CD4-positive, alpha-beta T cell treated with Interleukin-6 at 100 ng/mL for 8 hours (primary cell): Measurements from ENCODE around the gene RABEP1.
A peak's percentile ranks its signal among the peaks of the same experiment; 100 is the strongest.
"Not testable (repeated sequence)": the region's sequence is repeated elsewhere in the genome, so short reads cannot be mapped to it uniquely, and the experiment has no call there.

Experiments used
- DNase-seq: peaks from one replicate; pipeline ENCODE4 v3.0.0-alpha.2; 2020; ENCODE audit warnings: mixed read lengths, low spot score

The RABEP1 gene, protein sequence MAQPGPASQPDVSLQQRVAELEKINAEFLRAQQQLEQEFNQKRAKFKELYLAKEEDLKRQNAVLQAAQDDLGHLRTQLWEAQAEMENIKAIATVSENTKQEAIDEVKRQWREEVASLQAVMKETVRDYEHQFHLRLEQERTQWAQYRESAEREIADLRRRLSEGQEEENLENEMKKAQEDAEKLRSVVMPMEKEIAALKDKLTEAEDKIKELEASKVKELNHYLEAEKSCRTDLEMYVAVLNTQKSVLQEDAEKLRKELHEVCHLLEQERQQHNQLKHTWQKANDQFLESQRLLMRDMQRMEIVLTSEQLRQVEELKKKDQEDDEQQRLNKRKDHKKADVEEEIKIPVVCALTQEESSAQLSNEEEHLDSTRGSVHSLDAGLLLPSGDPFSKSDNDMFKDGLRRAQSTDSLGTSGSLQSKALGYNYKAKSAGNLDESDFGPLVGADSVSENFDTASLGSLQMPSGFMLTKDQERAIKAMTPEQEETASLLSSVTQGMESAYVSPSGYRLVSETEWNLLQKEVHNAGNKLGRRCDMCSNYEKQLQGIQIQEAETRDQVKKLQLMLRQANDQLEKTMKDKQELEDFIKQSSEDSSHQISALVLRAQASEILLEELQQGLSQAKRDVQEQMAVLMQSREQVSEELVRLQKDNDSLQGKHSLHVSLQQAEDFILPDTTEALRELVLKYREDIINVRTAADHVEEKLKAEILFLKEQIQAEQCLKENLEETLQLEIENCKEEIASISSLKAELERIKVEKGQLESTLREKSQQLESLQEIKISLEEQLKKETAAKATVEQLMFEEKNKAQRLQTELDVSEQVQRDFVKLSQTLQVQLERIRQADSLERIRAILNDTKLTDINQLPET

DNA sequence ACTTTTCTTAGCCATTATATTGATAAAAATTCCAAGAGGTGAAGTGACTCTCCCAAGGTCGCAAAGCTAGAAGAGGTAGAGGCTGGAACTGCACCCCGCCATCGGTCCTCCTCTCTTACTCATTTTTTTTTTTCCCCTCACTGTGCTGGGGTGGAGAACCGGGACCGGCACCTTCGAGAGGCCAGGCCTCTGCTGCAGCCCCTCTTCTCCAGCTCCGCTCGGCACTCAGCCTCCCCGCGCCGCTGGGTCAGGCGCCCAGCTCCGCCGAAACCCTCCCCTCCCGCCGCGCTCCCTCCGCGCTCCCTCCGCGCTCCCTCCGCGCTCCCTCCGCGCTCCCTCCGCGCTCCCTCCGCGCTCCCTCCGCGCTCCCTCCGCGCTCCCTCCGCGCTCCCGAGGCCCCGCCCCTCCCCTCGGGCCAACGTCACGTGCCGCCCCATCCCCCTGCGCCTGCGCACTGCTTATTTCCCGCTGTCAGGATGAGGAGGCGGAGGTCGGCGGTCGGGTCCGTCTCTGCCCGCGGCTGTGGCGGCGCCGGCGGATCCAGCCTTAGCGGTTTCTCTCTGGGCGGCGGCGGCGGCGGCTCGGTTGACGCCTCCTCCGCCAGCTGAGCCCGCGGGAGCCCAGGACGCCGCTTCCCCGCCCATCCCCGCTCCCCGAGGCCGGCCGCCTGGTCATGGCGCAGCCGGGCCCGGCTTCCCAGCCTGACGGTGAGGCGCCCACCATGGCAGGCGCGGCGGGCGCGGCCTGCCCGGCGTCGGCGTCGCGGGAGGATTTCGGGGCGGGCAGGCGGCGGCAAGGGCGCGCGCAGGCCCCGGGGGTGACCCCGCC, at the start of gene RABEP1:
RABEP1 (plus strand) TSS at position 471 of the 828 bp plus-strand sequence; CDS start at position 674, 203 bp downstream.
- peak; percentile 93 for DNase-seq

DNA sequence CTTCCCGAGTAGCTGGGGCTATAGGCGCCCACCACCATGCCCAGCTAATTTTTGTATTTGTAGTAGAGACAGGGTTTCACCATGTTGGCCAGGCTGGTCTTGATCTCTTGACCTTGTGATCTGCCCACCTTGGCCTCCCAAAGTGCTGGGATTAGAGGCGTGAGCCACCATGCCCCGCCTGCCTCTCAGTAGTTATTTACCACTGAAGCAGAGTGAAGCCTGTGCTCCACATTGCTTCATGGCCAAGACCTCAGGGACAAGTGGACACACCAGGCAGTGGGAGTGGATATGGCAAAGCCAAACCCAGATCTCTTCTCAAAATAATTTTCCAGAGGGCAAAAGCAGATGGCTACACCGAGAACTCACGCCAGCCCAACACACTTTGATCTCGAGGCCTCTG, 48.6 kb upstream of the RABEP1 start:
- DNase-seq: not testable (repeated sequence)

DNA sequence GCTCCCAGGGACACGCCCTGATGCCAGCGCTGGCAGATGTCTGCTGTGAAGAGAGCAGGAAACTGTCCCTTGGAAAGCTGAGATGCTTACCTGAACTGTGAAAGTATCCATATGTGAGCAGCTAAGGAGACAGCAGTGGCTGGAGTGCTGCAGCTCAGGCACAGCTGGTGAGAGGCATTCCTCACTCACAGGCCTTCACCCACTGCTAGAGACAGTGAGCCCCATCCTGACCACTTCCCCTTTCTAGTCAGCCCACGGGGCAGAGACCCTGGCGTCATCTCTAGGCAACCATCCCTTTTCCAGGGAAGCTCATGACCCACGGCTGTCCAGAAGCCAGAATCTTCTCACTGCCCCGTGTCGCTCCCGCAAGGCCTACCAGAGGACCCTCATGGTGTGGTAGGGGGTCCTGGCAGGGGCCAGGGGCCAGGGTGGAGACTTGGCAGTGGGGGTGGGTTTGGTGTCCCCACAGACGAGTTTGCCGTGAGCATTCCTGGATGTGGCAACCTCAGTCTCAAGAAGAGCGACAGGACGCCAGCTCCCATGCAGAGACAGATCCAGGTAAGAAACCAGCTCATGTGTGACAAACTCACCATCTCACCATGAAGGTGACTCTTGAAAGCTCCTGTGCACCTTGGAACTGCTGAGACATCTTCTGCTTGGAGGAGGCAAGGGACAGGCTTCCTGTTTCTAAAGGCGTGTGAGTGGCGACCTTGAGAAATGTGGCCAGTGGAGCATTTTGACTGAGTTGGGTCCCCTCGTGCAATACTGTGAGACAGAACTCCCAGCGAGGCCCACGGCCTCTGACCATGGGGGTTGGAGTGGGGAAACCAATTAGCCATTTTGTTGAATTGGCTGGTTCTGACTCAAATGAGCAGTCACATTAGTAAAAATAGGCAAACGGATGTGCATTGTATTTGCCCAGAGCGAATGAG, 47.2 kb upstream of the RABEP1 start, which contains the start of gene SCIMP:
SCIMP (minus strand) TSS at position 216 of the 932 bp plus-strand sequence; CDS start at position 111, 105 bp downstream.
- DNase-seq: no peak

DNA sequence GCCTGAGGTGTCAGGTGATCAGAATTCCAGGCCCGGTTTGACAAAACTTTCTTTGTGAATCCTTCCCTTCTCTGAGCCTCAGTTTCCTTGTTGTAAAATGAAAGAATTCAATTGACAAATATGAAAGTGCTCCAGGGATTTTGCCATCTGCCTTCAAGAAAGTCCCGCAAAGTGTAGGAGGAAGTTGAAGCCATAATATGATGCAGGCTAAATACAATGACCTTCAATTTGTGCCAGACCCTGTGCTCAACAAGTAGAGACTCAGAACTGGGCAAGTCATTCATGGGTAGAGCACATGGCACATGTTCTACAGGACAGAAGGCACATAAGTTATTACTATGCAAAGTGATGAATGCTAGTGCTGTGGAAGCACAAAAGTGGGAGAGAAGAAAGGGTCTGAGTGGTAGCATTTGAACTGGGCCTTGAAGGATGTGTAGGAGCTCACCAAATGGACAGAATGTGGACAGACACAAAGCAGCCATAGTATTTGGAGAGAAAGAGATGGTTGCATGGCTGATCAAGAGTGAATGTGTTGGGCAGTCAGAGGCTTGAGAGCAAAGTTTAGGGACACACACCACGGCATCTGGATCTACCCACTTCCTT, 45.0 kb upstream of the RABEP1 start:
- no peak for DNase-seq

DNA sequence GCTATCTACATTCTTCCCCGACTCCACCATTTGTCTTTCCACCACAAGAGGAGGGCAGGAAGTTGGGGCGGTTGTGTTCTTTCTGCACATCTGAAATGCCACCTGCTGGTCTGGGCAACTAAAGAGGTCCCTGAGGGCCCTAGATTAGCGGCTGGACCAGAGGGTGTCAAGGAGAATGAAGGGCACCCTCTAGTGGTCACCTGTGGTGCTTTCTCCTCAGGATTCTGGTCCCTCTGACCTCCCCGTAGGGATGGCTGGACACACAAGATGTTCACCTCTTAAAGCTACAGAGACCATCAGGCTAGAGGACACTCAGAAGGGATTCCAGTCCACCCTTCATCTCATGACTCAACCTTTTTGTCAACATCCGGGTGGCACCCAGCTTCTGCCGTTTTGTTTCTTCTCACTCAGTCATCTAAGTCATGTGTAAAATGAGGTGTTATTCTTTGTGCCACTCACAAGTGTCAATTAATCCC, 44.5 kb upstream of the RABEP1 start:
- DNase-seq: peak; percentile 19

DNA sequence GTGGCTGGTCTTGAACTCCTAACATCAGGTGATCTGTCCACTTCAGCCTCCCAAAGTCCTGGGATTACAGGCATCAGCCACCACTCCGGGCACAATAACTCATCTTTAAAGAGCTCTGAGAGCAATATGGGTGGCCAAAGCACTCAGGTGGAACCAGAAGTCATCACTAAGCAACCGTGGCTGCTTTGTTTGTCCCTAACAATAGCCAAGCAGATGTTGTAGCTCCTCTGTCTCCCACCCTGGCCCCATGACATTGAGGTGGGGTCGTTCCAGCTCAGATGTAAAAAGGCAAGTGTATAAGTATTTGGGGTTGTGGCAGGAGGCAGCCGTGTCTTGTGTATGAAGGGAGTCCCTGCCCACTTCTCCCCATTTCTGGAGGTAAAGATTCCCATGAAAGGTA, 43.8 kb upstream of the RABEP1 start:
- no peak for DNase-seq

DNA sequence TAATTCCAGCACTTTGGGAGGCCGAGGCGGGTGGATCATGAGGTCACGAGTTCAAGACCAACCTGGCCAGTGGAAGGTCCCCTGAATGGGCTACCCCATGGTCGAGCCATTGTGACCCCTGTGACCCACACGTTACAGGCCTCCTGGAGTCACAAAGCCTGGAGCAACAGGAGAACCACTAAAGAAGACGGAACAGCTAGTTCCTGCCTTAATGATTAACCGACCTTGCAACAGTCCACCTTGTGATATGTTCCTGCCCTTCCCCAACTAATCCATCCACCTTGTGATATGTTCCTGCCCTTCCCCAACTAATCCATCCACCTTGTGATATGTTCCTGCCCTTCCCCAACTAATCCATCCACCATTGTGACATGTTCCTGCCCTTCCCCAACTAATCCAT, 42.3 kb upstream of the RABEP1 start:
- DNase-seq: not testable (repeated sequence)

DNA sequence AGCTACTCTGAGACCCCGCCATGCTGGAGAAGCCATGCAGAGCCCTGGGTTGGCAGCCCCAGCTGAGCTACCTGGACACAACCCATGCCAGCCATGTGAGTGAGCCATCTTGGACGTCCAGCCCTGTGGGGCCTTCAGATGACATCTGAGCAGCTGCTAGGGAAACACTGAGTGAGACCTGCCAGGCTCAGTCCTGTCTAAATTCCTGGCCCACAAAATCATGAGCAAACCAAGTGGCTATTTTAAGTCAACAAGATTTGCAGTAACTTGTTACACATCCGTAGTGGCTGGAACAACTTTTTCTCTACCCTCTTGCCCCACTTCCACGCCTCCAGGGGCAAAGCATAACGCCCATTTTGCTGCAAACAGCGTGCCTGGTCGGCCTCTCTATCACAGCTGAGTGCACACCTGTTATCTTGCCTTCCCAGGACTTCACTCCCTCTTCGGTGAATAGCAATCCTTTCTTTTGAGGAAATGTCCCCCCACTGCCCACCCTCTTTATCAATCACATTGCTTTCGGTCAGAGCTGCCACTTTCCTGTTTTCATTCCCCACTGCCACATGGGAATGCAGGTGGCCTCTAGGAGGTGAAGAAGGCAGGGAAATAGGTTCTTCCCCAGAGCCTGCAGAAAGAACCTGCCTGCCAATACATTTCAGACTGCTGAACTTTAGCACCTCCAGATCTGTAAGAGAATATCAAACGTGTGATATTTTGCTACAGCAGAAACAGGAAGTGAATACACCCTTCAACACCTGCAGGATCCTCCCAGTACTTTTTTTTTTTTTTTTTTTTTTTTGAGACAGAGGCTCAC, 40.0 kb upstream of the RABEP1 start:
- peak; percentile 50 for DNase-seq

DNA sequence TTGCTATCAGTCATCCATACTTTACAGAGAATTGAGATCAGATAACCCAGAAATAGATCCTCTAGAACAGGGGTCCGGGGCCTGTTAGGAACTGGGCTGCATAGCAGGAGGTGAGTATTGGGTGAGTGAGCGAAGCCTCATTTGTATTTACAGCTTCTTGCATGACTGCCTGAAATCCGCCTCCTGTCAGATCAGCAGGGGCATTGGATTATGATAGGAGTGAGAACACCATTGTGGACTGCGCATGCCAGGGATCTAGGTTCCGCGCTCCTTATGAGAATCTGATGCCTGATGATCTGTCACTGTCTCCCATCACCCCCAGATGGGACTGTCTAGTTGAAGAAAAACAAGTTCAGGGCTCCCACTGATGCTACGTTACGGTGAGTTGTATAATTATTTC, 34.5 kb upstream of the RABEP1 start:
- no peak for DNase-seq

DNA sequence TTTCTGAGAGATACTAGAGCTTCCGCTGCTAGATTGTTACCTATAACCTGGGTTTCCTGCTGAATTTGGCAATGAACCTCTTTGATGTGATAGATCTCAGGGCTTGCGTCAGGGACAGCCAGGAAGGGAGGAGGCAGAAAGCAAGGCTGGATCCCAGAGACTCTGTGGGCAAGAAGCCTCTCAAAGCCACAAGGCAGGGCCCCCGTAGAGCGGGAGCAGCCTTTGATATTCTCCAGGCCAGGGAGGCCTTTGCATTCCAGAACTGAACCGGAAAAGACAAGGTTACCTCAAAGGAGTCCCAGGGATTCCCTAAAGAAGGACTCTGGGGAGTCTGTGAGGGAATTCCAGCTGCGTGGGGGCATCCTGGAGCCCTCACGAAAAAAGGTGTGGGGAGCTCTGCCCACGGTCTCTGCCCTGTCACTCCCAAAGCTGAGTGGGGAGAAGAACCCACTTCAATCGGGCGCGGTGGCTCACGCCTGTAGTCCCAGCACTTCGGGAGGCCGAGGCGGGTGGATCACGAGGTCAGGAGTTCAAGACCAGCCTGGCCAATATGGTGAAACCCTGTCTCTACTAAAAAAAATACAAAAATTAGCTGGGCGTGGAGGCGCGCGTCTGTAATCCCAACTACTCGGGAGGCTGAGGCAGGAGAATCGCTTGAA, 33.1 kb upstream of the RABEP1 start:
- no peak for DNase-seq

DNA sequence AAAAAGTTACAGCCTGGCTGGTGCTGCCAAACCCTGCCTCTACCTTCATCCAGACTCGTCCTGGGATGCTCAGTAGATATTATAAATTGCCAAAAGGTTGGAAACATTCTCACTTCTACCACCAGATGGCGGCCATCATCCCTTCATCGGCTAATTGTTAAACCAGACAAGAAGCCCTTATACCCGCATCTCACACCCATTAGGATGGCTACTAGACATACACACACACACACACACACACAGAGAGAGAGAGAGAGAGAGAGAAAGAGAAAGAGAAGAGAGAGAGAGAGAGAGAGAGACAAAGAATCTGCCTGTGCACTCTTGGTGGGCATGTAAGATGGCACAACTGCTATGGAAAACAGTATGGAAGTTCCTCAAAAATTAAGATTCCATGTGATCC, 32.5 kb upstream of the RABEP1 start:
- peak; percentile 67 for DNase-seq

DNA sequence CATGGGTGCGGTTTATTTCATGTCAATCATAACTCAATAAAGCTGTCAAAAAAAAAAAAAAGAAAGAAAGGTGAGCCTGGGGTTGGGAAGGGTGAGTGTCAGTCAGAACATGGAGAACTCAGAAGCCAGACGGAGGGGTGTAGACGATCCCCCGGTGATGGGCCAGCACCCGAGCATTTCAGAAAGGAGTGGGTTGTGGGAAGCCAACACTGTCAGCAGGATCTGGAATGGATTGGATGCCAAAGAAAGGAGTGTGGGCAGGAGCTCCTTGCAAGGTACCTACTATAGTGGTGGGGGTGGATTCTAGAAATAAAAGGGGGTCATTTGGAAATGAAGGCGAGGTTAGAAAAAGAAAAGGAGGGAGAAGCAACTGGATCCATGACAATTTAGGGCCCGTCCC, 27.7 kb upstream of the RABEP1 start:
- DNase-seq: no peak

DNA sequence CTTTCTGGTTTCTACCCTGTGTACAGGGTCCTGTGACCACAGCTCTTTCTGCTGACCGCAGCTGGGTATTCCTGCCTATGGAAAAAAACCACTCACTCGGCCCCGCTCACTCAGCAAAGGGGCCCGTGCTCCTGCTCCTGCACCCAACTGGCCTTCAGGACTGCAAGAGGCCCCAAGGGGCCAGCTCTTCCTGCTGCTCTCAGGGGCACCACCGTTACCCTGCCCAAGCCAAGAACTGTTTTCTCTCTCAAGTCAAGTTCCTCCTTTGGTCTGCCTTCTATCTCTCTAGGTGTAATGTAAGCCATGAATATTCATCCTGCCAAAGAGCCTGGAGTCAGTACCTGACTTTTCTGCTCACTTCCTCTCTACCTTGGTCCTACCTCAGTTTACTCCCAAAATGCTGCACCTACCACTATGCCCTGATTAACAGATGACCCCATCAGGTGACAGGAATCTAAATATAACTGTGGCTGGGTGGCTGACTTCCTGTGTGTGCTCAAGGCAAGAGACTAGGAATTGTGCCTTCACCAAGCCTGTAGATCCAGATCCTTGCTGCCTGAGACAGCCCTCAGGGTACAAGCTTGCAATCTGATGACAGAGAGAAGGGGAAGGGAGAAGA, 27.1 kb upstream of the RABEP1 start:
- DNase-seq: no peak

DNA sequence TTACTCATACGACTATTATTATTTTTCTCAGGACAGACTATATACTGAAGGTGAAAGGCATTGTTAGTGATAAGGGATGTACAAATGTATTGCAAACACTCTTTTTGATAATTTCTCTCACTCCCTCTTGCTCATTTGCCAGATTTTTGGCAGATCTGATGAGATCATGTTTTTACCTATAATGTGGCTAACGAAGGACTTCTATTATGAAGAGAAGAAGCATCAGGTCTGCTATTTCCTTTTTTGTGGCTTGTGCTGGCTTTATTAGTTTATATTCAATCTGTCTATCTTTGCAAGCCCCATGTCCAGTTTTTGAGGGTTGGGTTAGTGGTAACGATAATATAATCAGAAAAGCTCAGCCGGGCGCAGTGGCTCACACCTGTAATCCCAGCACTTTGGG, 25.0 kb upstream of the RABEP1 start:
- no peak for DNase-seq

DNA sequence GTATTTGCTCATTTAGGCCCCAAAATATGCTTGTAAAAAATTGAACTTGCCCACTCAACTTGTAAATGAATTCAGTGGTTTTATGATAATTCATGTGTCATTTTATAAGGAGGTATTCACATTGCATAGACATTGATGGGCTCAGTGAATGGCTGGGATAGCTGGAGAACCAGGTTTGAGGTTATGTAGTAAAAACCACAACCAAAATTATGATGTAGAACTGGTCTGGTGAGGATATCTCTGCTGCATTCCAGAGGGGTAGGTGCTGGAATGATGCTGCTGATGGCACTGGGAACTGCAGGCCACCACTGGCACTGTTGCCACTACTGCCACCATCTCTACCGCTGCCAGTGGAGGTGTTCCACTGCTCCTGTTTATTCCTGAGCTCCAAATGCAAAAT, 21.5 kb upstream of the RABEP1 start:
- no peak for DNase-seq

DNA sequence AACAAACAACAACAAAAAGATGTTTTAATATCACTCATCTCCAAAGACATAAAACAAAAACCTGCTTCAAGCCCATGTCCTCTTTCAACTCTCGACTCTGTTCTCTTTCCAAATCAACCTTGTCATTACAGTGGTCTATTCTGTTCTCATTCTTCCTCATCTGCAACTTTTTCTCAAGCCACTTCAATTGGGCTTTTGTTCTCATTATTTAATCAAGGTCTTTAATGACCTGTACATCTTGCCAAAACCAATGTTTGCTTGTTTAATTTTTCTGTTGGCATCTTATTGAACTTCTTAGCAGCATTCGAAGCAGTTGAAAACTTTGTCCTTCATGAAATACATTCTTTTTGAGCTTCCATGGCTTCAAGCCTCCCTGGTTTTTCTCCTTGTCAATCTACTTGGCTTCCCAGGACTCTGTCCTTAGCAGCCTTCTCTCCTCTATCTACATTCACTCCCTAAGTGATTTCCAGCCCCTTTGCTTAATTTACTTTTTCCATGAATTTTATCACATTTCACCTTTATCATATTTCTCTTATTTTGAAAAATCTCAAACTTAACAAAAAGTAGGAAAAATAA, 19.6 kb upstream of the RABEP1 start:
- no peak for DNase-seq

DNA sequence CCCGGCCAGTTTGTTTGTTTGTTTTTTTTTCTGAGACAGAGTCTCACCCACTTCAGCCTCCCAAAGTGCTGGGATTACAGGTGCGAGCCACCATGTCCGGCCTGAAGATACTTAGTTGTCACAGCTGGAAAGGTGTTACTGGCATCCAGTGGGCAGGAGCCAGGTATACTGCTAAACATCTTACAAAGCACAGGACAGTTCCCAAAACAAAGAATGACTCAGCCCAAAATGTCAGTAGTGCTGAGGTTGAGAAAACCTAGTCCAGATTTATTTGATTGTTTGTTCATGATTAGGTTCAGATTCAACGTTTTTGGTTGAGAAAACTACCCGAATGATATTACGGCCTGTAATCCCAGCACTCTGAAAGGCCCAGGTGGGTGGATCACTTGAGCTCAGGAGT, 18.6 kb upstream of the RABEP1 start:
- DNase-seq: no peak

DNA sequence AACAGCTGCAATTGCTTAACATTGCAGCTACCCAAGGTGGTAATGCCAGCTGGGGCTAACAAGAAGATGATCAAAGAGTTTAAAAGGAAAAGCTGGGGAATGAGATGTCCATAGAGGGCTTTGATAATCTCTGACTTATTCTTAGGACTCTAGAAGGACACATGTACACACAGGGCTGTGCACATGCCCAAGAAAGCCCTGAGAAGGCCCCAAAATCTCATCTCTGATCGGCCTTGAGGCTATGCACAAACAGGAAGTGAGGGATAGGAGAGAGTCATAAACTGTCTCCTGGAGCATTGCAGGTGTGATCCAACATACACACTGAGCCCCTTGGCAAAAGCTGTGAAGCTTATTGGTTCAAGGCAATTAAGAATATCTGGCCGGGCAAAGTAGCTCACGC, 17.2 kb upstream of the RABEP1 start:
- no peak for DNase-seq
